Activated naive CD4-positive, alpha-beta T cell treated with anti-CD3 and anti-CD28 coated beads, Interleukin-2, amount 10 ng/mL, durations not matched to agents 7 days and 5 days (primary cell): Measurements from ENCODE around the gene POLR3B.
A peak's percentile ranks its signal among the peaks of the same experiment; 100 is the strongest.

Experiments used
- CTCF ChIA-PET: fragments of 350-600 bp; sonication (Branson Sonifier 250); formaldehyde crosslinking; loops from one replicate; lab custom pipeline; 2021; ENCODE audit warnings: antibody characterized with exemption; lab: Charles Lee
- DNase-seq: peaks from one replicate; pipeline ENCODE4 v3.0.0-alpha.2; 2020
- H3K27ac Mint-ChIP-seq: one replicate; pipeline ENCODE4 v1.8.0; 2021; ENCODE audit warnings: mild to moderate bottlenecking, moderate library complexity, mixed read lengths
- H3K27me3 Mint-ChIP-seq: one replicate; pipeline ENCODE4 v1.8.0; 2021; ENCODE audit warnings: mild to moderate bottlenecking, mixed read lengths
- H3K36me3 Mint-ChIP-seq: one replicate; pipeline ENCODE4 v1.8.0; 2021; ENCODE audit warnings: mixed read lengths
- H3K4me1 Mint-ChIP-seq: one replicate; pipeline ENCODE4 v1.8.0; 2021; ENCODE audit warnings: mixed read lengths
- H3K4me3 Mint-ChIP-seq: one replicate; pipeline ENCODE4 v1.8.0; 2021; ENCODE audit warnings: mild to moderate bottlenecking, moderate library complexity, mixed read lengths
- H3K9me3 Mint-ChIP-seq: one replicate; pipeline ENCODE4 v1.8.0; 2021; ENCODE audit warnings: mixed read lengths

The POLR3B gene

GRCh38 chr12:106329231-106329982 lies 28.1 kb upstream of the POLR3B start:
- no peaks in the 10 kb centered on the region for H3K27me3 Mint-ChIP-seq
- no peaks in the 10 kb centered on the region for H3K9me3 Mint-ChIP-seq
- no peaks in the 10 kb centered on the region for H3K4me1 Mint-ChIP-seq
- peaks cover 14% of the 10 kb centered on the region for H3K36me3 Mint-ChIP-seq
- H3K4me3 Mint-ChIP-seq, result no peak overlapping the region
- no peak overlapping the region for H3K27ac Mint-ChIP-seq
- DNase-seq, result no peak
- CTCF ChIA-PET, result no interaction called here

GRCh38 chr12:106331599-106331998 lies 25.9 kb upstream of the POLR3B start:
- Mint-ChIP-seq H3K4me1 (no peaks in the 10 kb centered on the region), H3K4me3 (no peak overlapping the region), H3K27me3 (no peaks in the 10 kb centered on the region), H3K27ac (no peak overlapping the region), H3K36me3 (peaks cover 5% of the 10 kb centered on the region), H3K9me3 (no peaks in the 10 kb centered on the region)
- CTCF ChIA-PET, result no interaction called here
- no peak for DNase-seq

GRCh38 chr12:106332536-106332935 lies 25.0 kb upstream of the POLR3B start:
- DNase-seq, result no peak
- Mint-ChIP-seq H3K9me3 (no peaks in the 10 kb centered on the region), H3K27me3 (no peaks in the 10 kb centered on the region), H3K27ac (no peak overlapping the region), H3K4me1 (no peaks in the 10 kb centered on the region), H3K4me3 (no peak overlapping the region), H3K36me3 (peaks cover 10% of the 10 kb centered on the region)
- CTCF ChIA-PET, result interaction anchor here (1.0 kb wide), 1 partner anchor 13 kb away, joined by 3 read pairs; no protein-coding TSS in a partner anchor

- Mint-ChIP-seq H3K36me3 (peaks cover 10% of the 10 kb centered on the region), H3K27me3 (no peaks in the 10 kb centered on the region), H3K4me1 (no peaks in the 10 kb centered on the region), H3K9me3 (no peaks in the 10 kb centered on the region), H3K27ac (no peak overlapping the region), H3K4me3 (no peak overlapping the region)
- CTCF ChIA-PET, result interaction anchor here (1.0 kb wide), 1 partner anchor 13 kb away, joined by 3 read pairs; no protein-coding TSS in a partner anchor
- no peak for DNase-seq
Measured at GRCh38 chr12:106333010-106333409, 24.5 kb upstream of the POLR3B start.

GRCh38 chr12:106333756-106334155 lies 23.8 kb upstream of the POLR3B start:
- H3K27me3 Mint-ChIP-seq, result no peaks in the 10 kb centered on the region
- no peaks in the 10 kb centered on the region for H3K9me3 Mint-ChIP-seq
- H3K27ac Mint-ChIP-seq, result no peak overlapping the region
- CTCF ChIA-PET, result no interaction called here
- H3K4me1 Mint-ChIP-seq, result no peaks in the 10 kb centered on the region
- no peak for DNase-seq
- no peak overlapping the region for H3K4me3 Mint-ChIP-seq
- peaks cover 8% of the 10 kb centered on the region for H3K36me3 Mint-ChIP-seq

GRCh38 chr12:106341086-106341877 lies 16.3 kb upstream of the POLR3B start:
- CTCF ChIA-PET, result interaction anchor here (1.5 kb wide), 1 partner anchor 114 kb away, joined by 4 read pairs; no protein-coding TSS in a partner anchor
- Mint-ChIP-seq H3K4me3 (no peak overlapping the region), H3K27me3 (no peaks in the 10 kb centered on the region), H3K27ac (no peak overlapping the region), H3K9me3 (no peaks in the 10 kb centered on the region), H3K36me3 (peaks cover 10% of the 10 kb centered on the region), H3K4me1 (no peaks in the 10 kb centered on the region)
- DNase-seq, result no peak

GRCh38 chr12:106342397-106343213 lies 14.9 kb upstream of the POLR3B start:
- peaks cover 5% of the 10 kb centered on the region for H3K36me3 Mint-ChIP-seq
- H3K4me1 Mint-ChIP-seq, result no peaks in the 10 kb centered on the region
- H3K27me3 Mint-ChIP-seq, result no peaks in the 10 kb centered on the region
- no peak for DNase-seq
- no peak overlapping the region for H3K4me3 Mint-ChIP-seq
- CTCF ChIA-PET, result interaction anchor here (1.5 kb wide), 1 partner anchor 116 kb away, joined by 4 read pairs; no protein-coding TSS in a partner anchor
- no peak overlapping the region for H3K27ac Mint-ChIP-seq
- H3K9me3 Mint-ChIP-seq, result no peaks in the 10 kb centered on the region

- CTCF ChIA-PET, result no interaction called here
- no peak for DNase-seq
- Mint-ChIP-seq H3K27ac (no peak overlapping the region), H3K9me3 (no peaks in the 10 kb centered on the region), H3K4me1 (no peaks in the 10 kb centered on the region), H3K36me3 (peaks cover 5% of the 10 kb centered on the region), H3K4me3 (no peak overlapping the region), H3K27me3 (no peaks in the 10 kb centered on the region)
Measured at GRCh38 chr12:106343214-106343528, 14.4 kb upstream of the POLR3B start.

- H3K9me3 Mint-ChIP-seq, result no peaks in the 10 kb centered on the region
- DNase-seq, result no peak
- no peak overlapping the region for H3K27ac Mint-ChIP-seq
- no peaks in the 10 kb centered on the region for H3K27me3 Mint-ChIP-seq
- H3K36me3 Mint-ChIP-seq, result peaks cover 4% of the 10 kb centered on the region
- CTCF ChIA-PET, result interaction anchor here (1.6 to 2.1 kb wide), 2 partner anchors 14 to 117 kb away, joined by 4 to 10 read pairs; partner anchors contain the start of gene POLR3B
- H3K4me3 Mint-ChIP-seq, result no peak overlapping the region
- no peaks in the 10 kb centered on the region for H3K4me1 Mint-ChIP-seq
Measured at GRCh38 chr12:106344131-106344530, 13.4 kb upstream of the POLR3B start.

GRCh38 chr12:106345746-106346145 lies 11.8 kb upstream of the POLR3B start:
- Mint-ChIP-seq H3K4me1 (no peaks in the 10 kb centered on the region), H3K4me3 (no peak overlapping the region), H3K27me3 (no peaks in the 10 kb centered on the region), H3K36me3 (no peaks in the 10 kb centered on the region), H3K27ac (no peak overlapping the region), H3K9me3 (no peaks in the 10 kb centered on the region)
- CTCF ChIA-PET, result interaction anchor here (0.7 to 2.1 kb wide), 5 partner anchors 12 to 123 kb away, joined by 3 to 10 read pairs (median 3); partner anchors contain the start of gene POLR3B
- no peak for DNase-seq

GRCh38 chr12:106348411-106348810 lies 9.1 kb upstream of the POLR3B start:
- H3K4me1 Mint-ChIP-seq, result no peaks in the 10 kb centered on the region
- CTCF ChIA-PET, result interaction anchor here (0.6 to 0.7 kb wide), 2 partner anchors 84 to 836 kb away, joined by 3 to 4 read pairs; no protein-coding TSS in a partner anchor
- H3K27me3 Mint-ChIP-seq, result no peaks in the 10 kb centered on the region
- H3K36me3 Mint-ChIP-seq, result no peaks in the 10 kb centered on the region
- H3K27ac Mint-ChIP-seq, result no peak overlapping the region
- no peak overlapping the region for H3K4me3 Mint-ChIP-seq
- DNase-seq, result no peak
- H3K9me3 Mint-ChIP-seq, result no peaks in the 10 kb centered on the region

GRCh38 chr12:106353175-106353574 lies 4.4 kb upstream of the POLR3B start:
- peaks cover 7% of the 10 kb centered on the region for H3K27me3 Mint-ChIP-seq
- DNase-seq, result no peak
- no peak overlapping the region for H3K4me3 Mint-ChIP-seq
- H3K36me3 Mint-ChIP-seq, result no peaks in the 10 kb centered on the region
- CTCF ChIA-PET, result no interaction called here
- H3K27ac Mint-ChIP-seq, result no peak overlapping the region
- H3K9me3 Mint-ChIP-seq, result no peaks in the 10 kb centered on the region
- peaks cover 9% of the 10 kb centered on the region for H3K4me1 Mint-ChIP-seq

GRCh38 chr12:106358396-106359241 lies 1.1 kb downstream of the POLR3B start:
- DNase-seq, result peak; percentile 22
- Mint-ChIP-seq H3K36me3 (no peaks in the 10 kb centered on the region), H3K4me1 (peaks cover 16% of the 10 kb centered on the region), H3K27ac (peak overlapping the region; percentile 94), H3K27me3 (peaks cover 7% of the 10 kb centered on the region), H3K4me3 (peak overlapping the region; percentile 88), H3K9me3 (no peaks in the 10 kb centered on the region)
- CTCF ChIA-PET, result interaction anchor here (1.0 to 2.6 kb wide), 7 partner anchors 14 to 561 kb away, joined by 3 to 18 read pairs (median 4); no protein-coding TSS in a partner anchor
